Brain microvascular endothelial cell (primary cell): Measurements from ENCODE around the gene C4BPB.

Source experiments
- DNase-seq: peaks from one replicate; pipeline ENCODE4 v3.0.0-alpha.2; 2020
- H3K27ac ChIP-seq: fragments of 250-450 bp; sonication (Bioruptor Pico); 2 replicates; pipeline ENCODE4 v1.5.1; 2020; ENCODE audit warnings: mild to moderate bottlenecking, moderate library complexity
- H3K27me3 ChIP-seq: fragments of 250-450 bp; sonication (Bioruptor Pico); replicated peaks from 2 replicates; pipeline ENCODE4 v1.5.1; 2020; ENCODE audit warnings: mild to moderate bottlenecking
- H3K36me3 ChIP-seq: fragments of 250-450 bp; sonication (Bioruptor Pico); replicated peaks from 2 replicates; pipeline ENCODE4 v1.5.1; 2020; ENCODE audit warnings: mild to moderate bottlenecking
- H3K4me3 ChIP-seq: 2 replicates; pipeline ENCODE4 v1.5.1; 2011; ENCODE audit warnings: low read depth, mild to moderate bottlenecking, control low read depth, low read length, moderate library complexity
- CTCF ChIP-seq: IDR thresholded peaks from 2 replicates; pipeline ENCODE4 v1.5.1; 2011; ENCODE audit warnings: low read depth, mild to moderate bottlenecking, moderate library complexity, low read length, control low read depth, inconsistent platforms; ENCODE audit errors: missing control alignments
- in situ Hi-C: cut with HindIII; loops from 2 replicates; pipeline ENCODE4 v1.10.0; 2017; ENCODE audit warnings: low sequenced_read_pairs, low pct_ligation_motif_present

The C4BPB gene

DNA sequence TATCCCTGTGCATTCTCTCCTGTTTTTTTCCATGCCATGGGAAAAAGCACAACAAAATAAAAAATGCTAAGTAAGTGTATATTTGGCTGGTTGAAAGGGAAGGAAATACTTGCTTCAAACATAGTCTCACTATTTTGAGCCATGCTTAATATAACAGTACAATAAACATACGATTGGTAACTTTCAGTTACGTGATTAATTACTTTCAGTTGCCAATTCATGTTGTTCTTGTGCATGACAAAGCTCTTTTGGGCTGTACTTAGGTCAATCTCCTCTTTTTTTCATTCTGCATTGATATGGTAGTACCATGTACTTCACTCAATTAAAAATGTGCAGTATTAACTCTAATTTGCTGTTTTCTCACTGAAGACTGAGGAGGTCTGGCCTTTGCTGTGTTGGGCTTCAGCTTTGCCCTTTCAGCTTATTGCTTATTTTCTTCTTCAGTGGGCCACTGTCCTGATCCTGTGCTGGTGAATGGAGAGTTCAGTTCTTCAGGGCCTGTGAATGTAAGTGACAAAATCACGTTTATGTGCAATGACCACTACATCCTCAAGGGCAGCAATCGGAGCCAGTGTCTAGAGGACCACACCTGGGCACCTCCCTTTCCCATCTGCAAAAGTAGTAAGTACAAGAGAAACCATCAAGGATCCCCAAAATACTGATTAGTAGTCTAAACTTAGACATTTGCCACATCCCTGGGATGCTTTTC, 2.7 kb downstream of the C4BPB start:
- TF ChIP-seq CTCF: no peak
- no peaks in the 10 kb centered on the region for H3K27me3 ChIP-seq
- no peak overlapping the region for H3K4me3 ChIP-seq
- no peaks in the 10 kb centered on the region for H3K36me3 ChIP-seq
- in situ Hi-C loops: loop anchor here (25.0 kb wide), 1 partner anchor 321 kb away; no protein-coding TSS in a partner anchor
- no peak overlapping the region for H3K27ac ChIP-seq
- no peak for DNase-seq

DNA sequence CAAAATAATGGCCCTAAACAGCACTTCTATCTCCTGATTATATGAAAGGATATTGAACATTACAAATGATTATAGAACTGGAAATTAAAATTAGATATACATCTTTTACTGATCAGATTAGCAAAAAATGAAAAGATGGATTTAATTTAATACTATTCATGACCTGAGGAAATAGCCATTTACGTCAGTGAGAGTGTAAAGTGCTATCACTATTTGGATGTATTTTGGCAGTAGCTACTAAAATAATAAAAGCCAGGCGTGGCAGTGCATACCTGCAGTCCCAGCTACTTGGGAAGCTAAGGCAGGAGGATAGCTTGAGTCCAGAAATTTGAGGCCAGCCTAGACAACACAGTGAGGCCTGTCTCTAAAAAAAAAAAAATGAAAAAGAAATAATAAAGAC, 5.3 kb downstream of the C4BPB start:
- no peaks in the 10 kb centered on the region for H3K27me3 ChIP-seq

GRCh38 chr1:207097871-207098324, 9.2 kb downstream of the C4BPB start:
- no peak for TF ChIP-seq CTCF
- Histone ChIP-seq H3K27me3 (no peaks in the 10 kb centered on the region), H3K36me3 (no peaks in the 10 kb centered on the region), H3K4me3 (no peak overlapping the region), H3K27ac (no peak overlapping the region)
- in situ Hi-C loops: loop anchor here (25.0 kb wide), 1 partner anchor 314 kb away; no protein-coding TSS in a partner anchor
- DNase-seq: no peak

More for the DNA sequence above, 5.3 kb downstream of the C4BPB start:
- DNase-seq: no peak
- Histone ChIP-seq H3K36me3 (no peaks in the 10 kb centered on the region), H3K4me3 (no peak overlapping the region), H3K27ac (no peak overlapping the region)
- TF ChIP-seq CTCF: no peak
- in situ Hi-C loops: loop anchor here (25.0 kb wide), 1 partner anchor 318 kb away; no protein-coding TSS in a partner anchor

- Histone ChIP-seq H3K27ac (no peak overlapping the region), H3K4me3 (no peak overlapping the region), H3K36me3 (no peaks in the 10 kb centered on the region), H3K27me3 (no peaks in the 10 kb centered on the region)
- no peak for DNase-seq
- in situ Hi-C loops: no loop called here
- no peak for TF ChIP-seq CTCF
Measured at GRCh38 chr1:207101720-207102119, 13.1 kb downstream of the C4BPB start.

- no peak for TF ChIP-seq CTCF
- no peak overlapping the region for H3K4me3 ChIP-seq
- no peaks in the 10 kb centered on the region for H3K36me3 ChIP-seq
- no peak overlapping the region for H3K27ac ChIP-seq
- no peaks in the 10 kb centered on the region for H3K27me3 ChIP-seq
- no peak for DNase-seq
- in situ Hi-C loops: no loop called here
Measured at GRCh38 chr1:207102146-207102545, 13.5 kb downstream of the C4BPB start.
